Suppressor macrophage treated with lipopolysaccharide for 1 hour (primary cell): ENCODE measurements around the gene GMPR.

Experiments
- DNase-seq, 3 donors: peaks; one replicate each; pipeline ENCODE4 v3.0.0-alpha.2; 2020 to 2022

The GMPR gene

GRCh38 chr6:16274885-16275589, 36.6 kb downstream of the GMPR start:
- DNase-seq, result no peak

GRCh38 chr6:16277101-16277981, 39.0 kb downstream of the GMPR start:
- peak; percentile 62 to 81 (median 75) for DNase-seq

- no peak for DNase-seq
These were observed 39.8 kb downstream of the GMPR start for GRCh38 chr6:16278048-16278724.

GRCh38 chr6:16278750-16279149, 40.4 kb downstream of the GMPR start:
- DNase-seq, result no peak

GRCh38 chr6:16279243-16279642, 40.9 kb downstream of the GMPR start:
- peak in 2 of 3 donors; percentile 33 to 36 for DNase-seq

GRCh38 chr6:16282370-16282769, 44.0 kb downstream of the GMPR start:
- DNase-seq, result no peak

- no peak for DNase-seq
These were observed 46.1 kb downstream of the GMPR start for GRCh38 chr6:16284472-16284871.

- DNase-seq, result no peak
These were observed 47.2 kb downstream of the GMPR start for GRCh38 chr6:16285467-16286150.

- DNase-seq, result peak; percentile 27 to 68 (median 48)
These were observed 47.8 kb downstream of the GMPR start for GRCh38 chr6:16286151-16286522.

GRCh38 chr6:16288163-16288562, 49.8 kb downstream of the GMPR start:
- DNase-seq, result no peak

GRCh38 chr6:16291739-16292138, 53.4 kb downstream of the GMPR start:
- DNase-seq, result no peak

GRCh38 chr6:16292432-16292831, 54.0 kb downstream of the GMPR start:
- DNase-seq, result no peak

GRCh38 chr6:16292942-16293341, 54.6 kb downstream of the GMPR start:
- DNase-seq, result no peak

- DNase-seq, result no peak
These were observed 56.0 kb downstream of the GMPR start for GRCh38 chr6:16294371-16294770.

- no peak for DNase-seq
These were observed 56.7 kb downstream of the GMPR start for GRCh38 chr6:16295060-16295459.

- DNase-seq, result no peak
These were observed 57.1 kb downstream of the GMPR start for GRCh38 chr6:16295471-16295870.

GRCh38 chr6:16296061-16296670, 57.8 kb downstream of the GMPR start:
- no peak for DNase-seq

GRCh38 chr6:16299861-16300260, 61.5 kb downstream of the GMPR start:
- DNase-seq, result no peak

GRCh38 chr6:16301511-16301910, 63.1 kb downstream of the GMPR start:
- no peak for DNase-seq

GRCh38 chr6:16302721-16303552, 64.5 kb downstream of the GMPR start:
- DNase-seq, result no peak

- peak; percentile 78 to 87 (median 82) for DNase-seq
These were observed 66.9 kb downstream of the GMPR start for GRCh38 chr6:16305246-16305725.
